ENCODE measurements around the gene VWCE.

Gene VWCE

GRCh38 chr11:61294717-61295595, at the start of gene VWCE:
TSS of gene VWCE (minus strand) at chr11:61295316. CDS start at chr11:61295037, 279 bp downstream.
- peak; percentile 78 for DNase-seq

- DNase-seq: no peak
These were observed 49.0 kb upstream of the VWCE start for GRCh38 chr11:61343792-61344745.

- no peak for DNase-seq
These were observed 47.2 kb upstream of the VWCE start for GRCh38 chr11:61342207-61342803.

GRCh38 chr11:61341706-61342105, 46.6 kb upstream of the VWCE start:
- DNase-seq: no peak

- DNase-seq: no peak
These were observed 45.9 kb upstream of the VWCE start for GRCh38 chr11:61340979-61341378.

- no peak for DNase-seq
These were observed 44.4 kb upstream of the VWCE start for GRCh38 chr11:61339490-61339878.

- DNase-seq: no peak
These were observed 43.8 kb upstream of the VWCE start for GRCh38 chr11:61338783-61339489.

- DNase-seq: no peak
These were observed 42.8 kb upstream of the VWCE start for GRCh38 chr11:61337706-61338470.

GRCh38 chr11:61336171-61336935, 41.2 kb upstream of the VWCE start:
- peak; percentile 85 for DNase-seq

GRCh38 chr11:61335355-61335710, 40.2 kb upstream of the VWCE start:
- DNase-seq: no peak

GRCh38 chr11:61334434-61335354, 39.6 kb upstream of the VWCE start:
- DNase-seq: no peak

GRCh38 chr11:61333550-61334433, 38.7 kb upstream of the VWCE start:
- DNase-seq: peak; percentile 13

GRCh38 chr11:61332797-61333549, 37.9 kb upstream of the VWCE start, which contains the start of the genes DDB1 and TKFC:
TSS of gene DDB1 (minus strand) at chr11:61333105. CDS start at chr11:61332968, 137 bp downstream.
TSS of gene TKFC (plus strand) at chr11:61333228. CDS start at chr11:61334729, 1,501 bp downstream.
- peak; percentile 95 for DNase-seq

- no peak for DNase-seq
These were observed 37.2 kb upstream of the VWCE start for GRCh38 chr11:61332281-61332796.

GRCh38 chr11:61331651-61332050, 36.5 kb upstream of the VWCE start:
- no peak for DNase-seq

- no peak for DNase-seq
These were observed 34.8 kb upstream of the VWCE start for GRCh38 chr11:61329871-61330270.

GRCh38 chr11:61328351-61328750, 33.2 kb upstream of the VWCE start:
- no peak for DNase-seq

- no peak for DNase-seq
These were observed 32.6 kb upstream of the VWCE start for GRCh38 chr11:61327669-61328071.

Measured in NCI-H2171 (cell line).